Left ventricle myocardium inferior (tissue), 1 donor: ENCODE data around the gene SUPT20H. TPM values are rescaled to one million over a fixed set of nuclear protein-coding genes. Genes with fewer than 3 reads are reported as not detected.
"Not testable (repeated sequence)": the region's sequence is repeated elsewhere in the genome, so short reads cannot be mapped to it uniquely, and the experiment has no call there.

Experiments used
- DNase-seq: peaks from one replicate; pipeline ENCODE4 v3.0.0-alpha.2; 2020
- H3K27ac ChIP-seq: fragments of 200-600 bp; replicated peaks from 2 replicates; pipeline ENCODE4 v1.8.0; 2021
- H3K27me3 ChIP-seq: fragments of 200-600 bp; 2 replicates; pipeline ENCODE4 v1.8.0; 2021; ENCODE audit warnings: low read depth
- H3K36me3 ChIP-seq: fragments of 200-600 bp; 2 replicates; pipeline ENCODE4 v1.8.0; 2021
- H3K4me1 ChIP-seq: fragments of 200-600 bp; 2 replicates; pipeline ENCODE4 v1.8.0; 2021
- H3K4me3 ChIP-seq: fragments of 200-600 bp; 2 replicates; pipeline ENCODE4 v1.8.0; 2021; ENCODE audit warnings: mild to moderate bottlenecking, moderate library complexity
- H3K9me3 ChIP-seq: fragments of 200-600 bp; replicated peaks from 2 replicates; pipeline ENCODE4 v1.8.0; 2021
- CTCF ChIP-seq: fragments of 200-600 bp; IDR thresholded peaks from 2 replicates; pipeline ENCODE4 v1.8.0; 2021; ENCODE audit warnings: antibody characterized with exemption, mild to moderate bottlenecking, borderline replicate concordance
- intact Hi-C: fragments of 100-400 bp; cut with micrococcal nuclease; formaldehyde crosslinking; loops from one replicate; pipeline ENCODE4 v1.11.0; 2022
- total RNA-seq: library from RNA; stranded (reverse); fragmentation: NEBNext Ultra II Directional; extraction: Animal tissue kit (Norgen Biotek cat#: 25700); gene quantifications from one replicate; pipeline ENCODE4 v1.2.1, GENCODE V29; 2021
- donor health status: DM: no; HTN: yes; CAD: no; lungs with severe emphysema.

Gene SUPT20H
- total RNA-seq, 1 donor from 2014 or later: 27.5 TPM

DNA sequence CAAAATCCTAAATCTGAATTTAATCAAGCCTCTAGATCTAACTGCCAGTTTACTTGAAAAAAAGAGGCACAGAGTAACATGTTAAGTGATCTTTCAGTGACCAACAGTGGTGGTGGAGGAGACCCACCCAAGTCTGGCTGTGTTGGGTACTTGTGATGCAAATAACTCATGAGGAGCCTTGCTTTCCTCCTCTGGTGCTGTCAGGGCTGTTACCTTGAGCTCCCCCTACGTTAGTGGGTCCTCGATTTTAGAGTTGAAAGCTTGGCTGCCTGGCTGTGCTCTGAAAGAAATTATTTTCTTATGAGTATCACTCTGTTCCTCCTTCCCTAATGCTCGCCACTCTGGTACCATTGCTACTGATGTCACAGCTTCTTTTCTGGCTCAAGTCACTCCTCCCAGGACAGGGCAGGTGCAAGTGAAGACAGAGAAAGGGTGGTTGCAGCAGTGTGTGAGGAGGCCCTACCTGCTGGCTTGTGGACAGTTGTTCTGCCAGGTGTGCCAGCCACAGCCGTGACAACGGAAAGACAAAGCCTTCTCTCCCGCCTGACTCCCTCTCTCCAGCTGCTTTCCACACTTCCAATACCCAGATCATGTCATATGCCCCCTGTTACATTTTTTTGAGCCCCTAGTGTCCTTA, 6.5 kb upstream of the SUPT20H start:
- Histone ChIP-seq H3K36me3 (no peaks in the 10 kb centered on the region), H3K4me1 (no peaks in the 10 kb centered on the region), H3K27me3 (peaks cover 5% of the 10 kb centered on the region), H3K27ac (no peak overlapping the region), H3K4me3 (no peak overlapping the region), H3K9me3 (no peaks in the 10 kb centered on the region)
- intact Hi-C loops: no loop called here
- TF ChIP-seq CTCF: no peak
- no peak for DNase-seq

- H3K27me3 ChIP-seq: no peaks in the 10 kb centered on the region
- no peaks in the 10 kb centered on the region for H3K9me3 ChIP-seq
- DNase-seq: no peak
- H3K4me3 ChIP-seq: peak overlapping the region; percentile 85
- peaks cover 34% of the 10 kb centered on the region for H3K4me1 ChIP-seq
- TF ChIP-seq CTCF: no peak
- intact Hi-C loops: no loop called here
- H3K36me3 ChIP-seq: no peaks in the 10 kb centered on the region
- H3K27ac ChIP-seq: peak overlapping the region; percentile 94
These were observed 332 bp upstream of the SUPT20H start for GRCh38 chr13:37059848-37060192.

- H3K36me3 ChIP-seq, DNase-seq, H3K4me3 ChIP-seq, H3K27me3 ChIP-seq, H3K27ac ChIP-seq, H3K9me3 ChIP-seq, intact Hi-C loops: not testable (repeated sequence)
- peaks cover 36% of the 10 kb centered on the region for H3K4me1 ChIP-seq
These were observed 3.3 kb downstream of the SUPT20H start for GRCh38 chr13:37056228-37056627.

GRCh38 chr13:37053111-37053510, 6.4 kb downstream of the SUPT20H start:
- H3K36me3 ChIP-seq, H3K9me3 ChIP-seq, H3K27ac ChIP-seq, intact Hi-C loops, H3K27me3 ChIP-seq, DNase-seq, H3K4me3 ChIP-seq: not testable (repeated sequence)
- peaks cover 22% of the 10 kb centered on the region for H3K4me1 ChIP-seq

- no peak for DNase-seq
- Histone ChIP-seq H3K4me1 (peaks cover 12% of the 10 kb centered on the region), H3K36me3 (peaks cover 24% of the 10 kb centered on the region), H3K9me3 (peaks cover 7% of the 10 kb centered on the region), H3K27me3 (no peaks in the 10 kb centered on the region), H3K27ac (no peak overlapping the region), H3K4me3 (no peak overlapping the region)
- TF ChIP-seq CTCF: no peak
- intact Hi-C loops: no loop called here
These were observed 9.7 kb downstream of the SUPT20H start for GRCh38 chr13:37049810-37050209.

DNA sequence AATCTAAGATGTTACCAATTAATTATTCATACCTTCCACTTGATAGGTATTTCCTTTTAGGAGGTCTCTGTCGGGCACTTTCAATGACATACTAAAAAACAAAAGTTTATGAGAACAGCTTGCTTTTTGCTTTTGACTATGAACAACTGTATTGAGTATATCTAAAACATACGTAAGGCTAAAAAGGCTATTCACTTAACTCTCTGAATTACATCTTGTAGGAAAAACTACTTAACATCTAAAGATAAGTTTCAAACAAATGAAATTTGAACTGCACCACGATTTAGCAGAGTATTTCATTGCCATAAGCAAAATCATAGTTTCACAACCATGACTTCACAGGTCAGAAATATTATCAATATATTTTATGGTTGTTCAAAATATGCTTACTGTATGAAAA, 11.6 kb downstream of the SUPT20H start:
- DNase-seq: no peak
- no peak for TF ChIP-seq CTCF
- H3K27ac ChIP-seq: no peak overlapping the region
- no peaks in the 10 kb centered on the region for H3K27me3 ChIP-seq
- peaks cover 21% of the 10 kb centered on the region for H3K4me1 ChIP-seq
- H3K36me3 ChIP-seq: peaks cover 35% of the 10 kb centered on the region
- peaks cover 3% of the 10 kb centered on the region for H3K9me3 ChIP-seq
- H3K4me3 ChIP-seq: no peak overlapping the region
- intact Hi-C loops: no loop called here
